HG03558 (cell line): ENCODE data around the gene NOD1.

Source experiments
- ATAC-seq: cut with Tn5 transposase; IDR thresholded peaks from one replicate; pipeline ENCODE4 v1.9.1; 2021; ENCODE audit warnings: moderate number of reproducible peaks; ENCODE audit not compliant: unreplicated experiment; ENCODE audit errors: extremely low read depth

Gene NOD1

DNA sequence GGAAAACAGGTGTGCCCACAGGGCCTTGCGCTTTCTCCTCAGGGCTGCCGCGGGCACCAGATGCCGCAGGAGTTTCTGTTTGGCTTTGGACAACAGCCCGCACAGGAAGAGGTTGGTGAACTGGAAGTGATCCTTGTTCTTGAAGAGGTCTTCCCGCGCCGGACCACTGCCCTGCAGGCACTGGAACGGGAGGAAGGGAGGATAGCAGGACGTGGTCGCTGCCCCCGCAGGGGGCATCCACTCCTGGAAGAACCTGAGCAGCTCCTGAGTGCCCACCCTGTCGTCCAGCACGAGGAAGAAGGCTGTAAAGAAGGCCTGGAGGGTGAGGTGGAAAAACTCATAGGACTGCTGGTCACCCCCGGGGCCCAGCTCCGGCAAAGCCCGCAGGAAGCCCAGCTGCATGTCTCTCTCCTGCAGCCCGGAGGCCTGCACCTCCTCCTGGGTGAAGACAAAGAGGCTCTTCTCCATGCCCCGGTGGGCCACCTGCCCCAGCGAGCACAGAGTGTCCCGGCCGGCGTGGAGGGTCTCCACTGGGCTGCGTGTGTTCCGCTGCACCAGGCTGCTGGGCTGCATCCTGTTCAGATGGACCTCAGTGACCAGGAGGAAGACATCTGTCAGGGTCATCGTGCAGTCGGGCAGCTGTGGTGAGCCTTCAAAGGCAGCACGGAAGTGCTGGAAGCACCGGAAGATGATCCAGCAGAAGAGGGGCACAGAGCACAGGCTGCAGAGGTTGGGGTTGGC, 26.9 kb downstream of the NOD1 start:
- no peak for ATAC-seq

- no peak for ATAC-seq
Measured at GRCh38 chr7:30450983-30451497, 27.5 kb downstream of the NOD1 start.

GRCh38 chr7:30450240-30450982, 28.2 kb downstream of the NOD1 start:
- ATAC-seq = no peak

GRCh38 chr7:30448461-30449189, 30.0 kb downstream of the NOD1 start:
- no peak for ATAC-seq

- ATAC-seq = no peak
Measured at GRCh38 chr7:30447466-30447865, 31.1 kb downstream of the NOD1 start.

DNA sequence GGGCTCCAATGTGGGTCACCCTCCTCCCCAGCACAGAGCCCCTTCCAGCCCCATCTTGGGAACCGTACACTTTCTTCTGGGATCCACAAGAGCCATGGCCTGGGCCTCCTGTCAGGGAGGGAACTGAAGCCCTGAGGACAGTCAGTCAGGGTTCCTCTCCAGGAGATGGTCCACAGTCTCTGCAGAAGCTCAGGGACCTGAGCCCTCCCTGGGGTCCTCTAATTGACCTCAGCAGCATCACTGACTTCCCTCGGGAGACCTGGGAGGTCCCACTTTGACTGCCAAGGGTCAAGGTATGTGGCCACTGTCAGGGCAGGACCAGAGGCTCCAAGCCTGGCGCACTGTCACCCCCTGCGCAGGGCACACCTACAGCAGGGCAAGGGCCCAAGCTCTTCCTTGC, 32.3 kb downstream of the NOD1 start:
- ATAC-seq = no peak

GRCh38 chr7:30445770-30446169, 32.8 kb downstream of the NOD1 start:
- ATAC-seq = peak; percentile 99

DNA sequence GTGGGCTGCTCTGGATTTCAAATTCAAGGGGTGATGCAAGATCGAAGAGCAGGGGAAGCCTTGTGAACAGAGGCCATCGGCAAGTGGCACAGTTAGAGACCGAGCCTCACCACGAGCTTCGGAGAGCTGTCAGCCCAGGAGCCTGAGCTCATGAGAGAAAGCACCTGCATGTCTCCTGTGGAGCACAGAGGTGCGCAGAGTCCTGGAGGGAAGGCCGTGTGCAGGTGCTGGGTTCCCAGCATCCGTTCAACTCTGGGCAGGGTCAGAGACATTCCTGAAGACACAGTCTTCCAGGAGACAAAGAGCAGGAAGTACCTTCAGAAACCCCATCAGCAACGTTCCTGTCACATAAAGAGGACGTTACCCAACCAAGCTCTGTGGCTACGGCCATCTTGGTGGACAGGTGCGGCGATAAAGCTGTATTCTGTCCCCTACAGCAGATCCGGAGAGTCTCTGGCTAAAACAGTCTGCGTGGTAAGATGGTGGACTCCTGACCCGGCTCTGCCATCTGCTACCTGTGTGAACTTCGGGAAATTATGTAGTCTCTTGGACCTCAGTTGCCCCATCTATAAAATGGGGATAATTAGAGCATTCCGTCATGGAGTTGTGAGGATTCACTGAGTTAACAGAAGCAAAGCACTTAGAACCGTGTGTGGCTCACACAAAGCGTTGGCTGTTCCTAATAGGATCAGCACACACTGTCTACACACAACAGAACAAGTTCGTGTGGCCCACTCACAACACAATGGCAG, 40.6 kb downstream of the NOD1 start:
- ATAC-seq = no peak

DNA sequence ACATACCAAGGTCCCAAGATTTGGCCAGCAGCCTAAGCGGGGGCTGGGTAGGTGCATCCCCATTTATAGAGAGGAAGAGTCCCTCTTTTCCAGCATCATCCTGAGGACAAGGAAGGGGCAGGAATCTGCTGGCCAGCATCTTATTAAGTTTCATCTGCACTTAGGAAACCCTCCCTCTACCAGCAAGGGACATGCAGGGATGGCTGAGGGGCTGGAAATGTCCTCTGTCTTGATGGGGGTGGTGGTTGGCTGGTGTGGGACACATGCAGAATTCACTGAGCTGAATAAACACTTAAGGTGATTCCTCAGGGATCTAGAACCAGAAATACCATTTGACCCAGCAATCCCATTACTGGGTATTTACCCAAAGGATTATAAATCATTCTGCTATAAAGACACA, 42.1 kb downstream of the NOD1 start:
- ATAC-seq = no peak

DNA sequence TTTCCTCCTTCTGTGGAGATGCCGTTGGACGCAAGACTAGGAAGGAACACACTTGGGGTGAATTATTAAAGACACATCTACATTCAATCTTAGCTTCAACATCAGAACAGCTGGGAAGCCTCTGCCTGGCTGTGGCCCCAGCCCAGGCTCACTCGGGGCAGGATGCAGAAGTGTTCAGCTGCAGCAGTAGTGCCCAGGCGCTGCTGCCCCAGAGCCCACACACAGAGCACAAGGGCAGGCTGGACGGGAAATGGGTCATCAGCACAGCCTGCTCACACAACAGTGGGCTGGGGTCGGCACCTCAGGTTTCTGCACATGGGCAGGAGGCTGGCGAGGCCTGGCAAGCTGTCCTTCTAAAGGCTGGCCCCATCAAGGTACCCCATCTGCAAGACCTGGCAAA, 42.5 kb downstream of the NOD1 start:
- ATAC-seq = no peak

- ATAC-seq = no peak
Measured at GRCh38 chr7:30434140-30434799, 44.3 kb downstream of the NOD1 start.

DNA sequence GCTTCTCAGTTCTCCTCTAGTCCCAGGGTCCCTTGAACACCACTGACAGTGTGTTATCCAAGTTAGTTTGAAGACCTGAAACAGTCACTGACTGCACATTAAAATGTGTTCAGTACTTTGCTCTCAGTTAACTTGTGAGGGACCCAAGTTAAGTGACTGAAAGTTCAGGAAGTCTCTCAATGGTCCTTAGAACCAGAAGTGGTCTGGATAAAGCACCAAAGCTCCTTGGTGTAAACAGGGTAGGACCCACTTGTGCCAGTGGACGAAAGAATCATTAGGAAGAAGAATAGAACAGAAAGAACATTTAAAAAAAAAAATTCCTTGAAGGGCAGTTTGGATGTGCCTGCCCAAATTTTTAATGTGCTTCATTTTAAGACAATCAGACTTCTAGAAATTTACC, 45.1 kb downstream of the NOD1 start:
- ATAC-seq = no peak

GRCh38 chr7:30433082-30433481, 45.5 kb downstream of the NOD1 start:
- ATAC-seq = no peak

- no peak for ATAC-seq
Measured at GRCh38 chr7:30430777-30431176, 47.8 kb downstream of the NOD1 start.

DNA sequence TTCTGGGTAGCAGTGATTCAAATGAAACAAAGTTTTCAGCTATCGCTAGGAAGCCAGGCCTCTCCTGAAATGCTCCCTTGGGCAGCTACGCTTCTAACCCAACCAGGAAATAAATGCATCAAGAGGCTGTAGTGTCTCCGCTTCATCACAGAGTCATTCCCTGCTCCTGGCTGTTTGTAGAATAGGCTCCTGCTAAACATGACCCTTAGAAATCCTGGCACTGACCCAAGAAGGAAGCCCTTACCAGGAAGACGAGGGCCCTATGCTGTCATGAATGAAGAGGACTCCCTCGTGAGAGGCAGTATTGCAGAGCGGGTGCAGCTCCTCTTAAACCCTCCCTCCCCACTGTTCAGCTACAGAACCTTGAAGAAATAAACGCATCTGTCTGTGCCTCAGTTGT, 48.3 kb downstream of the NOD1 start:
- no peak for ATAC-seq

DNA sequence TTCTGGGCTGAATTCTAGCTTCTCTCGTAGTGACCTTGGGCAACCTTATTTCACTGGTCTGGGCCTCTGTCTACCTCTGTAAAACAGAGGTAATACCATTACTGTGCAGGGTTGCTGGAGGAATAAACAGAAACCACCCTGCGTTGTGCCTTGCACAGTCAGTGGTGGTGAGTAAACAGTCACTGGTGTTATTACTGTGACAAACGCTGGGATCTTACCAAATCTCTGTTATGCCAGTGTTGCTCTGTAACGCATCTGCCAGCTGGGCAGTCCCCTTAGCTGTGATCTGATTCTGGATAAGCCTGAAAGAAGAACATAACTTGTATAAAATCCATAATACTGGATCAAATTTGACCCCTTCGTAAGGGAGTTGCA, 49.4 kb downstream of the NOD1 start:
- no peak for ATAC-seq

- no peak for ATAC-seq
Measured at GRCh38 chr7:30428246-30429155, 50.1 kb downstream of the NOD1 start.

GRCh38 chr7:30427296-30428070, 51.1 kb downstream of the NOD1 start:
- no peak for ATAC-seq
